ENCODE results near the gene GALNT12. TPM values are rescaled to one million over a fixed set of nuclear protein-coding genes. Genes with fewer than 3 reads are reported as not detected.

The GALNT12 gene
- total RNA-seq, 1 experiment from 2014 or later = 52.9 TPM

GRCh38 chr9:98832768-98833089 lies 25.3 kb downstream of the GALNT12 start:
- Histone ChIP-seq H3K79me2 (ENCODE audit: low read depth) (no peaks in the 10 kb centered on the region), H3K9me2 (ENCODE audit: insufficient read depth) (no peaks in the 10 kb centered on the region), H3K36me3 (ENCODE audit: low read depth) (0 out of 2 replicates have a peak, but pooled peaks cover 8% of the 10 kb centered on the region), H3F3A (ENCODE audit: insufficient read depth, low read depth) (no peaks in the 10 kb centered on the region), H3K4me2 (no peak overlapping the region), H3K4me1 (replicated peaks; ENCODE audit: insufficient read depth) (no peaks in the 10 kb centered on the region), H3K9me3 (ENCODE audit: insufficient read depth, low read depth) (no peaks in the 10 kb centered on the region), H2AFZ (no peak overlapping the region), H3K4me3 (no peak overlapping the region), H3K27me3 (ENCODE audit: insufficient read depth, low read depth) (no peaks in the 10 kb centered on the region), H3K27ac (no peak overlapping the region), H4K20me1 (ENCODE audit: insufficient read depth) (no peaks in the 10 kb centered on the region)
- TF ChIP-seq EZH2 (IDR thresholded peaks at IDR 0.05; ENCODE audit: low read depth) (no peak), CTCF (conservative IDR thresholded peaks at IDR 0.05) (no peak)
- DNase-seq = no peak
- POLR2A ChIA-PET (ENCODE audit: unreplicated experiment) = no interaction called here
- intact Hi-C loops (cut with micrococcal nuclease; ENCODE audit: unreplicated experiment) = no loop called here
- BruUV-seq (replicated peaks) = no TSS peak
- CTCF ChIA-PET = no interaction called here

- CTCF ChIA-PET = no interaction called here
- H3K4me3 ChIP-seq = no peak overlapping the region
- H4K20me1 ChIP-seq (ENCODE audit: insufficient read depth) = no peaks in the 10 kb centered on the region
- no peaks in the 10 kb centered on the region for H3K9me3 ChIP-seq (ENCODE audit: insufficient read depth, low read depth)
- 0 out of 2 replicates have a peak, but pooled peaks cover 8% of the 10 kb centered on the region for H3K36me3 ChIP-seq (ENCODE audit: low read depth)
- no peaks in the 10 kb centered on the region for H3F3A ChIP-seq (ENCODE audit: insufficient read depth, low read depth)
- no TSS peak for BruUV-seq (replicated peaks)
- POLR2A ChIA-PET (ENCODE audit: unreplicated experiment) = no interaction called here
- no peaks in the 10 kb centered on the region for H3K27me3 ChIP-seq (ENCODE audit: insufficient read depth, low read depth)
- no peaks in the 10 kb centered on the region for H3K4me1 ChIP-seq (replicated peaks; ENCODE audit: insufficient read depth)
- DNase-seq = no peak
- H3K9me2 ChIP-seq (ENCODE audit: insufficient read depth) = no peaks in the 10 kb centered on the region
- H2AFZ ChIP-seq = no peak overlapping the region
- no peaks in the 10 kb centered on the region for H3K79me2 ChIP-seq (ENCODE audit: low read depth)
- H3K27ac ChIP-seq = no peak overlapping the region
- no peak overlapping the region for H3K4me2 ChIP-seq
- intact Hi-C loops (cut with micrococcal nuclease; ENCODE audit: unreplicated experiment) = no loop called here
- TF ChIP-seq CTCF (conservative IDR thresholded peaks at IDR 0.05) = no peak
Observed at GRCh38 chr9:98833090-98833956, 25.9 kb downstream of the GALNT12 start.

- Histone ChIP-seq H3F3A (ENCODE audit: insufficient read depth, low read depth) (no peaks in the 10 kb centered on the region), H3K4me2 (no peak overlapping the region), H2AFZ (no peak overlapping the region), H3K9me3 (ENCODE audit: insufficient read depth, low read depth) (no peaks in the 10 kb centered on the region), H3K27ac (no peak overlapping the region), H4K20me1 (ENCODE audit: insufficient read depth) (no peaks in the 10 kb centered on the region), H3K36me3 (ENCODE audit: low read depth) (0 out of 2 replicates have a peak, but pooled peaks cover 8% of the 10 kb centered on the region), H3K27me3 (ENCODE audit: insufficient read depth, low read depth) (no peaks in the 10 kb centered on the region), H3K79me2 (ENCODE audit: low read depth) (no peaks in the 10 kb centered on the region), H3K4me3 (no peak overlapping the region), H3K9me2 (ENCODE audit: insufficient read depth) (no peaks in the 10 kb centered on the region), H3K4me1 (replicated peaks; ENCODE audit: insufficient read depth) (no peaks in the 10 kb centered on the region)
- TF ChIP-seq EZH2 (IDR thresholded peaks at IDR 0.05; ENCODE audit: low read depth) = no peak
- TF ChIP-seq CTCF (conservative IDR thresholded peaks at IDR 0.05) = no peak
- ChIA-PET CTCF (no interaction called here), POLR2A (ENCODE audit: unreplicated experiment) (interaction anchor here (0.7 kb wide), 1 partner anchor 18 kb away, joined by 13 read pairs; no protein-coding TSS in a partner anchor)
- no TSS peak for BruUV-seq (replicated peaks)
- intact Hi-C loops (cut with micrococcal nuclease; ENCODE audit: unreplicated experiment) = no loop called here
- DNase-seq = no peak
Observed at GRCh38 chr9:98834386-98834785, 26.9 kb downstream of the GALNT12 start.

All from PC-9 (cell line).